Ramos (cell line): ENCODE data around the gene ATP5MG.
"Not testable (repeated sequence)": the region's sequence is repeated elsewhere in the genome, so short reads cannot be mapped to it uniquely, and the experiment has no call there.

ENCODE experiments used
- in situ Hi-C: fragments of 300-500 bp; cut with MboI; formaldehyde crosslinking; loops from one replicate; pipeline ENCODE4 v1.14.3; 2022; ENCODE audit warnings: low sequenced_read_pairs; ENCODE audit not compliant: unreplicated experiment

ATP5MG gene

DNA sequence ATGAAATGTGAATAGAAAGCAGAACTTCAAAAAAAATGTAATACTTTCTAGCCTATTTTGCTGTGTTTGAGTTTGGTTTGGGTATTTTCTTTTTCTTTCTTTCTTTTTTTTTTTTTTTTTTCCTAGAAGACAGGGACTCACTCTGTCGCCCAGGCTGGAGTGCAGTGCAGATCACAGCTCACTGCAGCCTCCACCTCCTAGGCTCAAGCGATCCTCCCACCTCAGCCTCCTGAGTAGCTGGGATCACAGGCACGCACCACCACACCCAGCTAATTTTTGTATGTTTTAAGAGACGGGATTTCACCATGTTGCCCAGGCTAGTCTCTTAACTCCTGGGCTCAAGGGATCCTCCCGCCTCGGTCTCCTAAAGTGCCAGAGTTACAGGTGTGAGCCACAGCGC lies 1.2 kb downstream of the ATP5MG start:
- in situ Hi-C loops: not testable (repeated sequence)

DNA sequence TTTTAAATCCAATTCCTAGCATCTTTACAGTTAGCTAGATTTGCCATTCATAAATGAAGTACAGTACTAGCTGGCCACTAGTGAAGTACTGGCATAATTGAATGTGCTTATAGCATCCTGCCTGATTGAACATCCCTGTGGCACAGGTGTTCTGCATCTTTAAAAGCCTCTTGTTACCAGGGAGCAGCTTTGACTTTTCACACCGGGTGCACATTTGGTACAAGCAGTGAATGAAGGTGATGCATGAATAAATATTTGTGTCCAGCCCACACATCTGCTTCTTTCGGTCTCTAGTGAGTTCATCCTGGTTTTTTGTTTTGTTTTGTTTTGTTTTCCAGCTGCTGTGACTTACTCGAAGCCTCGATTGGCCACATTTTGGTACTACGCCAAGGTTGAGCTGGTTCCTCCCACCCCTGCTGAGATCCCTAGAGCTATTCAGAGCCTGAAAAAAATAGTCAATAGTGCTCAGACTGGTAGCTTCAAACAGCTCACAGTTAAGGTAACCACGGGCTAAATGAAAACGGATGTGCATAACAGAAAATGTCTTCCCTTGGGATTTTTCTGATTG lies 5.3 kb downstream of the ATP5MG start:
- in situ Hi-C loops: no loop called here

DNA sequence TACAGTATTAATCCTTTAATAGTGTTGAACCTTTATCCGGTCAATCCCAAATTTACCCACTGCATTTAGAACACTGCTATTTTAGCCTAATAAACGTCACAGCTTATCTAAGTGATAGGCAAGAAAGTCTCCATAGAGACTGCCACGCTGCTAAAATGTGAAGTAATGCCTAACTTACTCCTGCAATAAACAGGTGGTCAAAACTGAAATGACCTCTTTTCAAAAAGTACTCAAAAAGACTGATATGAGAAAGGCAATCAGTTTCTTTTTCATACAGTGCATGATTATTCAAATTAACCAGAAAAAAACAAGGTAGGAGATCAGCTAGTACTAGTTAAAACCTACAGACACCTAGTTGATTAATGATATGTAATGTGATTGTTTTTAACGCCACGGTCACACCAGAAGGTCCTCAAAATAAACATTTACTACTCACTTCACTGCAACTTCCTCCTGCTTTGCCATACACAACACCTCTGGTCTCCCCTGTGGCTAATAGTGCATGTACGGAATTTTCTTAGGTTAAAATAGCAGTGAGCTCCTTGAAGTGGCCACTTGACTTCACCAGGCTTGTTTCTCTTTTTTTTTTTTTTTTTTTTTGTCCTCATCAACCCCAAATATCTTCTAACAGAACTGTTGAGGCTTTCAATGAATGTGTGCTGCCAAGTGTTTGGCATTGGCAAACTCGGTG lies 8.8 kb downstream of the ATP5MG start:
- in situ Hi-C loops: no loop called here

DNA sequence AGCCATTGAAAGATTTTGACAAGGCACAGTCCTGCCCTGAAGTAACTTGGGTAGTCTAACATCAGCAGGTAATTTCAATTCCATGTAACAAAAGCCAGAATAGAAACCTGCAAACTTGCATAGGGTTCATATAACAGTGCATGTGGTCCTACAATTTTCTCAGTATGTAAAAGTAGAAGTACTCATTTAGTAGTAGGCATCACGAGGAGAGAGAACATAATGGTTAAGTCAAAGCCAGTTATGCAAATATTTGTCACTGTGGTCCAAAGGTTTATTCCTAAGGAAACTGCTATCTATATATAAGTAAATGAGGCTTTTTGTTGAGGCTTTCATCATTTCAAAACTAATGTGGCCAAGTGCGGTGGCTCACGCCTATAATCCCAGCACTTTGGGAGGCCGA lies 10.1 kb downstream of the ATP5MG start:
- in situ Hi-C loops: no loop called here

DNA sequence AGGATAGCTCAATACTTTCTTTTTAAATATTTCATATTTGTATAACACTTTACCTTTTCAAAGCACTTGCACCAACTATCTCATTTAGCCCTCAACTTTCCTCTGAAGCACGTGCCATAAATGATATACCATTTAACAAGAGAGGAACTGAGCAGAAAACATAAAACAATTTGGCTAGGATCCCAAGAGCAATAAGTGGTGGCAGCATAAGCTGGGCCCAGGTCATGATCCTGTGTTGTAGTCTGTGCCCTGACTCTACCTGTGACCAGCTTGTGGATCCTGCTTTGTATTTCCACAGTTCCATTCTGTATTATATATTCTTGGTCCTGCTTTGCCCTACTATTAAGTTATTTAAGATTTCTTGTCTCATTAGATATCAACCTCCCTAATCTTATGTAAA lies 11.5 kb downstream of the ATP5MG start:
- in situ Hi-C loops: no loop called here

DNA sequence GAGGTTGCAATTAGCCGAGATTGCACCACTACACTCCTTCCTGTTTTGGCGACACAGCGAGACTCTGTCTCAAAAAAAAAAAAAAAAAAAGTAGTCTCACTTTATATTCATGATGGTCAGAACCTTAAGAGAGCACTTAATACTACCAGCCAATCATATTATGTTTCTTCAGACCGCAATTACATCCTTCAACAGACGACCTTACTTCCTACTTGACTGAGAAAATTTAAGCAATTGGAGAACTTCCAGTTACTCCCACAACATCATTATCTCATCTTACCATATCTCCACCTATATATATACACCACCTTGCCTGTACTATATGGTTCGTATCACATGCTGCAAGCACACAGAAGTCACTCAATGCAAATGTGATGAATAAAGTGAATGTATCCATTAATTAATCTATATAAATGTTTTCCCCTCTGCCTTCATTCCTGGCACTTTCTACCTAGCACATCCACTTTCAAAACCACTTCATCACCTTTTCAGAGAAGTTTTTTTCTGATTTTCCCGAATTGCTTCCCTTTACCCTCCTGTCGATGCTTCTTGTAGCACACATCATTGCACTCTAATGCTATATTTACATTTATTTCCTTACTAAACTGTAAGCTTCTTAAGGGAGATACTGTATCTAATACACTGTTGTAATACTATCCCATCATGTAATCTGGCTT lies 13.8 kb downstream of the ATP5MG start:
- in situ Hi-C loops: no loop called here

DNA sequence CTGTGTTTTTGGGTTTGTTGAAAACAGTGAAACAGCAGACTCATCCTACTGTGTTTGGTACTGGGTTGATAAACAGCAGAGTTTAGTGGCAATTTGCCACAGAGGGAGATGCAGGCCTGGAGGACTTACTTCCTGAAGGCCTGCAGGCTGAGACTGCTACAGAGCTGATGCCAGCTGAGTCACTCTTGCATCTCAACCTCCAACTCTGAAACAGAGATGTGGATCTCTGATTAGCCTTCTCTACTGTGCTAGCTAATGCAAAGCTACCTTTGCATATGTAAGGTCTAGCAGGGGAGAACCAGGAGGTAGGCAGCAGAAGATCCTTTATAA lies 14.3 kb downstream of the ATP5MG start:
- in situ Hi-C loops: no loop called here

DNA sequence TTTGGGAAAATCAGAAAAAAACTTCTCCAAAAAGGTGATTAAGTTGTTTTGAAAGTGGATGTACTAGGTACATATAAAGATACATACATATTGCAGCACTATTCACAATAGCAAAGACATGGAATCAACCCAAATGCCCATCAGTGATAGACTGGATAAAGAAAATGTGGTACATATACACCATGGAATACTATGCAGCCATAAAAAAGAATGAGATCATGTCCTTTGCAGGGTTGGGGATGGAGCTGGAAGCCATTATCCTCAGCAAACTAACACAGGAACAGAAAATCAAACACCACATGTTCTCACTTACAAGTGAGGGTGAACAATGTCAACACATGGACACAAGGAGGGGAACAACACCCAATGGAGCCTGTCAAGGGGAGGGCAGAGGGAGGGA lies 15.5 kb downstream of the ATP5MG start:
- in situ Hi-C loops: not testable (repeated sequence)

DNA sequence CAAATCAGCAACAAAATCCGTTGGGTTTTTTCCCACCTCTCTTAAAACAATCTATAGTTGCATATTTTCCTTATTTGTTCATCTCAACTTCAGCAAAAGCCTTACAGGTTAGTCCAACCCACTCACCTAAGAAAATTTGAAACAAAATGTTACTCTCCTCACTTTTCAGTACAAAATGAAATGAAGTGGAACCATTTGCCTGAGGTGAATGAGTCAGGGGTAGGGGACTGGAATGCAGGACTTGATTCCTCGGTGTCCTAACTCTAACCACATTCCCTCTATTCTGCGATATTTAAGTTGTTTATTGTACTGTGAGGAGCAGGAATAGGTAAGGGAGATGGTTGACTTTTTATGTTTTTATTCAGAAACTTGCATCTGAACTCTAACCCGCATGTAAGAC lies 16.4 kb downstream of the ATP5MG start:
- in situ Hi-C loops: no loop called here

DNA sequence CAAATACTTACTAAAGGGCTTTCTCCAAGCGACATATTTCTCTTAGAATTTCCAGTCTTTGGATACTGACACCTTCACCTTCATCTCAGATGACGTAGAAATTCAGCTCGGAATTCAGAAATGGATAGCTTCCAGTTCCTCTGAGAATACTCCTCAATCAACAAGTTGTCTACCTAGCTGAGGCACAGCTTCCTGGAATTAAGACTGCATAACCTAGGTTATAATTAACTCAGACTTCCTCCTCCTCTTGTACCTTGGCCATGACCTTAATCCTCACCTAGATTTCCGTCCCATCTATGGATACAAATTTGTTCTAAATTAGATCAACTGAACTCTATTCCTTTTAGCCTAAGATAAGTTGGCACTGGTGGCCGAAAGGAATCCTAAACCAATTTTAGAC lies 17.4 kb downstream of the ATP5MG start:
- in situ Hi-C loops: no loop called here

DNA sequence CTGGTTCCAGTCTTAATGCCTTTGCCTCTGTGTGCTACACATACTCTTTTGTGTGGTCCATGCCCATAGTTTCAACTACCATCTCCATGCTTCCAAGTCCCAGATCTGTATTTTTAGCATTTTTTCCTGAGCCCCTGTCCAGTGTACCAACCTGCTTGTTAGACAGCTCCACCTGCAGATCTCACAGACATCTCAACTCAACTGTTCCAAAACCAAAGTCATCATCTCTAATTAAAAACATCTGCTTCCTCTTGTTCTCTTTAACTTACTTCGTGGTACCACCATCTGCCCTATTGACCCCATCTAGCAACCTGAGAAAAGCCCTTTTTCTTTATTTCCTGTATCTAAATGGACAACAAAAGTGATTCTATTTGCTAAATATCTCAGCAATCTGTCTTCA lies 26.3 kb downstream of the ATP5MG start:
- in situ Hi-C loops: no loop called here

DNA sequence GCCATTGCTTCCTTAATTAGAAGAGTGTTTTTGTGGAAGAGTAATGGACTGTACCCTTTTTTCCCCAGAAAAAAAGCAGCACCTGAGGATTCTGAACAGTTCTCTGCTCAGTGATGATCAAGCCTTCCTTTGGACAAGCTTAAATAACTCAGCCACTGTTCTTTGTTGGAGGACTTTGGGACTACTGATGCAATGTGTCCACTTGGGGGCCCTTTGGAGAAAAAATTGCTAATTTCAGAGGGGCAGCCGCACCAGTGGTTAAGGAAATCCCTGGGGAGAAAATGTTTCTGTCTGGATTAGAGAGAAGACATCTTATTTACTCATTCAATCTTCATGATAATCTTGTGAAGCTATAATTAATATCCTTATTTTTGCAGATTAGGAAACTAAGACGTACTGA lies 29.6 kb downstream of the ATP5MG start:
- in situ Hi-C loops: no loop called here

DNA sequence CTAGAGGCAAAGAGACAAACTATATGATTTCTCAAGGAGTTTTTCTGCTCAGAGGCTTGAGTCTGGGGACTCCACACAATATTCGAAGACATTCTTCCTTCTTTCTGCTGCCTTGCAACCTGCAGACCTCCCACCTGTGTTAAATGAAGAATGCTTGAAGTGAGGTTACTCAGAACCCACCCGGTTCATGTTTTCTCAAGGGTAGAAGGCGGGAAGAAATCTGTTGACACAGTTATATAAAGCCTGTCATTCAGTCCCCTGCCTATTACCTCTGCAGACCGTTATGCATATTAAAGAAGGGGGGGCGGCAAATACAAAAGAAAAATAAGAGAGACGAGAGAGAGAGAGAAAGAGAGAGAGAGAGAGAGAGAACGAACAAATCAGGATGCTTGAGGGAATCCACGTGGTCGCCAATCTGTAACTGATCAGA lies 32.7 kb downstream of the ATP5MG start:
- in situ Hi-C loops: no loop called here

DNA sequence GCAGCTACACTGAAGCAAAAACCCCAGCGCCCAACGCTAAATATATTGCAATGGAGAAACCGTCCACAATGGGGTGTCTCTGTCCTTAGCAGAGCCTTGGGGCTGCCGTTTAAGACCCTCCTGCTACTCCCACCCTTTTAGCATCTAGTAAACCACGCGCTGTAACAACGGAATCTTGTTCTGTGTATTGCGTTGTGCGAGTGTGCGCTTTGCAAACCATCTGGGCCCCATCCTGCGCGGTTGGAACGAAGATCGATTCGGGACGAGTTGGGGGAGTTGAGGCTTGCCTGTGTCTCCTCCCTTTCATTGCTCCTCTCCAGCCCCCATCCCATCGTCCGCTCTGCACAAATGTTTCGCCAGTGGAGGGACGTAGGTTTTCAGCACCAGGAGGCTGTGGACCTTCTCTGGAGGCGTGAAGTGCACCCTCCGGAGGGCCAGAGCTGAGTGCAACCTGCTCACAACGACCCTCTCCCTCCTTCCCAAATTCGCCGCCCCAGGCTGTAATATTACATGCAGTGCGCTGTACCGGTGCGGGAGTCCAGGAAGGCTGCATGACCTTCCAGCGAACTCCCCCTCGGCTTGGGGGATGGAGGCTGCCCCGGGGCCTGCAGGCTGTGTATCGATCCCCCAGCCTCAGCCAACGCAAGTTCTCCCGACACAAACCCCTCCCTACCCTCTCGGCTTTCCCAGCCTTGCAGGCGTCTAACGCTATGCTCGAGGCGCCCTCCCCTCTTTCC lies 33.3 kb downstream of the ATP5MG start:
- in situ Hi-C loops: no loop called here

DNA sequence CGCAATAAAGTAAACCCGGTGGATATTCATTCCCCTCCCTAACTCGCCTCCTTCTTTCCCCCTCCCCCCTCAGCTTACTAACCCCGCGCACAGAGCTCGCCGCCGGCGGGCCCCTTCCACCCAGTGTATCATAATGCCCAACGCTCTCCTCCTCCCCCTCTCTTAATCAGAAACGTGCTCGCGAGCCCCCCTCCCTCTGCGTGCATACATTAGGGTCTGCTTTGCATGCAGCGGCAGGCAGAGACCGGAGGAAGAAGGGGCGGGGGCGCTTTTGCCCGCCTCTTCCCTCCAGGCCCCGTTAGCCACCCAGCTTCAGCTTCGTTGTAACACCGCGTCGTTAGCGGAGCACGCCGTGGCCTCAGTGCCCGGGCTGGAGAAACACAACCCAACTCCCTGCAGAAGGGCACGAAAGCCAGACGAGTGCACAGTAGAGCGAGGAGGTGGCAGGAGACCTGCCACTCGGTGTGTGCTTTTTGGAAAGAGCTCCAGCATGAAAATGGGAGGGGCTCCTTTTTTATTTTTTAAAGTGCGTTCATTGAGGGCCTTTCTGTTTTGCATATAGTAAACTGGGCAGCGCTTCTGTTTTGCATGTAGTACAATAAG lies 34.0 kb downstream of the ATP5MG start:
- in situ Hi-C loops: no loop called here

DNA sequence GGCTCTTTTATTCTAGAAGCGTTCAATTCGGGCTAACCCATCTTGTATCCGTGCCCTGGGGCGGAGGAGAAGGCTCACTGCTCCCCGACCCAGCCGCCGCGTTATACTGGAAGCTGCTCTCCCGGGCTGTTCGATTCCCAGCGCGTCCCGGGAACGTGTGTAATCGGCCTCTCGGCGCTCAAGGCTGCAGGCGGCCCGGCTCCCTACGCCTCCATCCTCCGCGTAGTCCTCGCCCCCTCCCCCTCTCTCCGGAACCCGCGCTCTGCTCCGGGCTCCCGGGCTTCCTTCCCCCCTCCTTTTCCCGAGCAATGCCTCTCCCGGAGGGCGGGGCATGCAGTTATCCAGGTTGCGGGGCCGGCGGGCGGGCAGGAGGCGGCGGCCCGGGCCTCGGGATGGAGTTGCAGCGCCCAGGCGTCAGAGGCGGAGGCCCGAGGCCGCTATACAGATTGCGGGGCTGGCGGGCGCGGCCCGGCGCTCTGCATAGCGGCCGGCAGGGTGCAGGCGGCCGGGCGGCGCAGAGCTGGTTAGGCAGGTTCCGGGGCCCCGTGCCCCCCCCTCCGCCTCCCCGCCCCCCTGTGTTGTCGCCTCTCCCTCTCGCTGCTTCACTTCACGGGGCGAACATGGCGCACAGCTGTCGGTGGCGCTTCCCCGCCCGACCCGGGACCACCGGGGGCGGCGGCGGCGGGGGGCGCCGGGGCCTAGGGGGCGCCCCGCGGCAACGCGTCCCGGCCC lies 34.7 kb downstream of the ATP5MG start, which contains the start of gene KMT2A:
Gene KMT2A, plus strand, starts transcription at position 600 of the 732 bp plus-strand sequence. Its CDS starts 21 bp downstream, at position 621.
- in situ Hi-C loops: no loop called here

DNA sequence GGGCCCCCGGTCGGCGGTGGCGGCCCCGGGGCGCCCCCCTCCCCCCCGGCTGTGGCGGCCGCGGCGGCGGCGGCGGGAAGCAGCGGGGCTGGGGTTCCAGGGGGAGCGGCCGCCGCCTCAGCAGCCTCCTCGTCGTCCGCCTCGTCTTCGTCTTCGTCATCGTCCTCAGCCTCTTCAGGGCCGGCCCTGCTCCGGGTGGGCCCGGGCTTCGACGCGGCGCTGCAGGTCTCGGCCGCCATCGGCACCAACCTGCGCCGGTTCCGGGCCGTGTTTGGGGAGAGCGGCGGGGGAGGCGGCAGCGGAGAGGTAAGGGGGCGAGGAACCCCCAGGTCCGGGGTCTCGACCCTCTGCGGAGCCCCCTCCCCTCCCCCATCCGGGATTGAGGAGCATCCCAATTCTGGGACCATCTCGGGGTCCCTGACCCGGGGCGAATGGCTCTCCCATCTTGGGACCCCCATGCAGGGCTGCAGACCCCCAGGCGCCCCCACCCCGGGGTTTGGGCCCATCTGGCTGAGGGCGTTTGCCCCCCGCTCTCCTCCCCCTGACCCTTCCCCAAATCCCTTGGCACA lies 35.3 kb downstream of the ATP5MG start:
- in situ Hi-C loops: no loop called here

DNA sequence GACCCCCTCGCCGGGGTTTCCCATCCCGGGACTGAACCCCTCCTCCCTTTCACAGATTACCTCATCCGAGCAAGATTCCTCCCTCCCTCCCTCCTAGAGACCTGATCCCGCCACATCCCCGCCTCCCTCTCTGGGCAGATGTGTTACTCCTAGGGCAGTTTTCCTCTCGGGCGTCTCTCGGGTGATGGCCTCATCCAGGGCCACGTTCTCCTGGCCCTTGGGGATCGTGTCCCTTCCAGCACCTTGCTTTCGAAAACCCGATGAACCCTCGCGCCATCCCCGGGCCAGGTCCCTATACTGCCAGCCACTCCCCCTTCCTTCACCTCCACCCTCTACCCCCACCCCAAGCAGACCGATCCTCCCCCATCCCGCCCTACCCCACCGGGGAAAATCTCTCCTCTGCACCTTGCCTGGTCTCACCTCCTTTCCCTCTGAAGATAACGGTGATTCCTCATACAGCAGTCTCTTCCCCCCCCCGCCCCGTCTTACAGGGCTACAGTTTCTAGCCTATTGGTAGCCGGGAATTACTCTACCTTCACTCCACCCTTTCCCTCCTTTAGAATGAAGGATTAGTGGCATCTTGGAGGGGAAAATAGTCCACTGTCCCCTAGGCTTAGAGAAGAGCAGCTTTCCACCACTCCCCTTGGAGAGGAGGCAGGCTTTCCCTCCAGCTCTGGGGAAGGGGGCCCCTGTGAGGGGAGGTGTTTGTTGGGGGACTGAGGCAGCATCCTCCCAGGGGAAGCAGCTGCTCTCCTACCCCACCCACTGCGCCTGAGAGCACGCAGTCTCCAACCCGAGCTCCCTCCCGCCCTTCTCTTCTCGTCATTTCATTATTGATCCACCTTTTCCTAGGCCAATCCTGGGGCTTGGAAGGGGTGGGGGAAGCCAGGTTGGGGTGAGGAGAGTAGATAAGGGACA lies 36.1 kb downstream of the ATP5MG start:
- in situ Hi-C loops: no loop called here
